GM21786 (cell line): ENCODE measurements around the gene MYH7B.

Source experiments
- ATAC-seq: cut with Tn5 transposase; IDR thresholded peaks from one replicate; pipeline ENCODE4 v1.9.1; 2021; ENCODE audit not compliant: unreplicated experiment

The MYH7B gene

DNA sequence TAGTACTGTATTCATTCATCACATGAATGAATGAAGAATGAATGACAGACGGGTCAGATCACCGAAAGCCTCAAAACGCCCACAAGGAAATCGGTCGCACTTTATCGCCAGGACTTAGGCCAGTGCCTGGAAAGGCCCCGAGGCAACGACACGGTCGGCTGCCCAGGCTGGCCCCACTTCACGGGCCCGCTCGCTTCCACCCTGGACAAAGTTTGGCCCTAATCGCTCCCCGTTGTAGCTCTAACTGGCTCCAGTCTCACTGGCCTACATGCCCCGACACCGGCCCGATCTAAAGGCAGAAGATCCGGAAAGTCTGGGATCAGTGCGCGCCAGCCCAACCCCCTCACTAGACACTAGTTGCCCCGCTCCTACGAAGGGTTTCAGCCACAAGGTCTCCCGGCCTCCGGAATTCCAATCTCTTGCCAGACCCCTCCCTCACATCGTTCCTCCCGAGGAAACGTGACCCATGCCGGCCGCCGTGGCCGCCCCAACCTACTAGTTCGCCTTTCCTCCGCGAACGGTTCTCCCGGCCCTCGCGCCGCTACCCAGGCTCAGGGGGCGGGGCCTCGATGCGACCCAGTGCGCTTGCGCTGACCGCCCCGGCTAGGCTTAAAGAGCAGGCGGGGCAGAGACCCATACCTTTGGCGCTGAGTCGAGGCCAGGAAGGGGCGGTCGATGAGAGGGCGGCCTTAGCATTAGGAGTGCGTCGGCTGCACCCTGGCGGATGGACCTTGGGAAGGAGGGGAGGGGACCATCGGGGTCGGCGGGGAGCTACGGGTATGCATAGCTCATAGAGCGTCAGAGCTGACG, at the start of gene MYH7B, which contains the start of gene GSS:
Gene MYH7B (plus strand): TSS at position 638 of the 810 bp plus-strand sequence. CDS start 22,138 bp downstream, outside the sequence.
Gene GSS (minus strand): TSS at position 576 of the 810 bp plus-strand sequence. CDS start 3,954 bp downstream, outside the sequence.
- peak; percentile 81 for ATAC-seq

DNA sequence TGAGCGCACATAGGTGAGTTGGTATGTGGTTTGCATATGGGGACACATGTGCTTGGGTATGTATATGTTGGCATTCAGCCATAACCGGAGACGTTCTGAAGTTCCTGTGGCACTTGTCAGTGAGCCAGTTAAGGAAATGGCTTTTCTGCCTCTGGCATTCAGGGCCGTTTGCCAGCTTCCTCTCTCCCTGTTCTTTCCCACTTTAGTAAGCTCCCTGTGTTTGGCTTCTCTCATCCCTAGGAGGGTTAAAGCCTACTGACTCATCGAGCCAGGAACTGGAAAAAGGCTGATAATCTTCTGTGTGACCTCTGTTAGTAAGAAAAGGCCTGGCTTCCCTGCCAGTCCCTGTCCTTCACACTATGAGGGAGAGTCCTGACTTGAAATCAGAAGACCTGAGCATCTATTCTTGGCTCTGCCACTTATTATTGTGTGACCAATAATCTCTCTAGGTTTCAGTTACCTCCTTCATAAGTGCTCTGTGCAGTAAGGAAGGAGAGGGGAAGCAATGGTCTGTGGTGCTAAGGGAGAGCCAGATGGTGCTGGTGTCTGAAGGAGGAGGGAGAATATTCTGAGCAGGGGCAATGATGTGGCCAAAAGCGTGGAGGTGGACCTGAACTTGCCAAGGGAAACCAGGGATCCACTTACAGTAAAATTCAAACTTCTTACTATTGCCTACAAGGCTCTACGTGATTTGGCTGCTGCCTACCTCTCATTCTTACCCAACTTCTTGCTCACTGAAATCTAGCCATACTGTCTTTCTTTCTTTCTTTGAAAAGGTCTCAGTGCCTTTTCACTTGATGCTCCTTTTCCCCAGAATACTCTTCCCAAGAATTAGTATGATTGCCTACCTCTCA, 47.8 kb upstream of the MYH7B start:
- ATAC-seq, result no peak

DNA sequence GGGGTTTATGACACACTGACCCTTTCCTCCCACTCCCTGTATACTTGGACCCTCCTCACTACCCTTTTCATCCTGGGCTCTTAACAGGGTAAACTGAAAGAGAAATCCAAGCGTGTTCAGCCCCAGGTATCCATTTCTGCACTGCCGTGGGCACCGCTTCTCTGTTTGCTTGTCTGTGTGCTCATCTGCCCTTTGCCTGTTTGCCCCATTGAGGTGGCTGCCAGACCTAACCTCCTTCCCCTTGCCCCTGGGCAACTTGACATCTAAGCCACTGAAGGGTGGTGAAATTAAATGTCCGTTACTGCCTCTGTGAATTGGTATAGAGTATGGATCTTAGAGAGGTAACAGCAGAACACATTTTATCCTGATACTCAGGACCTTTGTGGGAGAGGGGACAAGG, 40.5 kb upstream of the MYH7B start:
- no peak for ATAC-seq

DNA sequence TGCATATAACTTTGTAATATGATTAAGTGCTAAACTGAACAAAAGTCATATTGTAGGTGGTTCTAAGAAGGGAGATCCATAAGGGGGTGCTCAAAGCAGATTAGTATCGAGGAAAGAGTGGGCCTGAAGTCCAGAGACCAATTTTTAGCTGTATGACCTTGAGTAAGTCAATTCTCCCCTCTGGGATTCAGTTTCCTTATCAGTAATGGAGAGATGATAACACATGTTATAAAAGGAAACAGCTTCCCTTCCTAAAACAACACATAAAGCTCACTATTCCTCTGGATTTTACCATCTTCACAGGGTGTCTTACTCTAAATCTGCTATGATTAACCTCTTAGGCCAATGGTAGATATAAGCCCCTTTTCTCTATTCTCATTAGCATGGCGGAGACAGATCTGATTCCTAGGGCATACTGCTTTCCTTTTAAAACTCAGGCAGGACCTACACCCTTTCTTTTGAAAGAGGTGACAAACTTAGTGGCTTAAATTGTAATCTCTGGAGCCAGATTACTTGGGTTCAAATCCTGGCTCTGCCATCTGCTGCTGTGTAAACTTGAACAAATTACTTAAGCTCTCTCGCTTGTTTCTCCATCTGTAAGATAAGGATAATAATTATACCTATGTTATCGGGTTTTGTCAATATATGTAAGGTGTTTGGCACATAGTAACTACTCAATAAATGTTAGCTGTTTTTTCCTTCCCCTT, 39.8 kb upstream of the MYH7B start:
- no peak for ATAC-seq

DNA sequence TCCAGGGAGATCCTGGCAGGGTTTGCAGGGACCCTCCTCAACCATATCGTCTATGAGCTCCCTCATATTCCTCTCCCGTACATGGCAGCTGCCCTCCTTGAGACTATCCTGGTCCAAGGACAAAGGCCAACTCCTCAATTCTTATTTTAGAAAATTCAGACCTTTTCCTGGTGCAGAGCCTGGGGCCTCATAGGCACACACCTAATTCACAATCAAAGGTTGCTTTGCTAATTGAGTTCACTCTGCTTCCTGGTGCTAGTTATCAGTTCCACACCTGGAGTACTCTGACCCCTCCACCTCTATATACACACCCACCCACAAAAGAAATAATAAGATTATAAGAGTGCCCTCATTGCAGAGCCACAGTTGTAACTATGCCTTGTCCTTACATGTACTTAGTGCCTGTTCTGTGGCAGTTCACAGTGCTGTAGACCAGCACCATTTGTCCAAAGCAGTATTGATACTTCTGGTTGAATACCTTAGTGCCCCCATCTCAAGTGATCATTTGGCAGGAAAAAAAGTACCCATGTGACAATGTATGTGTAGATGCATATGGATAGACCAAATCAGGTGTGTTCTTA, 38.8 kb upstream of the MYH7B start:
- no peak for ATAC-seq

DNA sequence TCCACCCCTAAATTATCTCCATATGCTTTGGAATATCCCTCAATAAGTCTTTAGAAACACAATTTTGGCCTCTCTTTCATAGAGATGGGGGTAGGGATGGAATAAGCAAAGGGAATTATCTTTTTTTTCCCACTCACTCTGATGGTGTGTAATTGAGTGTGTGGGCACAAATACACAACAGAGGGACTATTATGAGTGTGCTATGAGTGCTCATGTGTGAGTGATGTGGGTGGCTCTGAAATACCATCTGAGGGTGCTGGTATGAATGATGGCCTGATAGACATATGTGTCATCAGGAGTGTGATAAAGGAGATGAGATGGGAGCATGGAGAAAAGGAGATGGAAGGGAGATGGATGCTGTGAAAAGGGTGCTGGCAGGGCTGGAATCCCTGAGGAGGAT, 35.6 kb upstream of the MYH7B start:
- no peak for ATAC-seq

DNA sequence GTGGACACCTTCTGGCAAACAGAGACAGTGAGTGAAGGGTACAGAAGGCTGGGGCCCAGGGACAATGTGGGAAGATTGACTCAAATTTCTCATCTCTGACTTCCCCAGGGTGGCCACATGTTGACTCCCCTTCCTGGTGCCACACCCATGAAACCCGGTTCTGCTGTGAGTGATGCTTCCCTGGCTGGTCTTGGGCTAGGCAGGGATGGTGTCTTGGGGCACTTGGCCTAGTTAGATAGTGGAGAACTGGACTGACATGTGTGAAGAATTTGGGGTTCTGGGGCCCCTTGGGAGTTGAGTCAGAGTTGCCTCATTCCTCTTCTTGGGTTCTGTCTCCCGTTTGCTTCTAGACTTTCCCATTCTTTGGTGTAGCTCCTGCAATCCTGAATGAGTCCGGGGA, 34.2 kb upstream of the MYH7B start:
- no peak for ATAC-seq

DNA sequence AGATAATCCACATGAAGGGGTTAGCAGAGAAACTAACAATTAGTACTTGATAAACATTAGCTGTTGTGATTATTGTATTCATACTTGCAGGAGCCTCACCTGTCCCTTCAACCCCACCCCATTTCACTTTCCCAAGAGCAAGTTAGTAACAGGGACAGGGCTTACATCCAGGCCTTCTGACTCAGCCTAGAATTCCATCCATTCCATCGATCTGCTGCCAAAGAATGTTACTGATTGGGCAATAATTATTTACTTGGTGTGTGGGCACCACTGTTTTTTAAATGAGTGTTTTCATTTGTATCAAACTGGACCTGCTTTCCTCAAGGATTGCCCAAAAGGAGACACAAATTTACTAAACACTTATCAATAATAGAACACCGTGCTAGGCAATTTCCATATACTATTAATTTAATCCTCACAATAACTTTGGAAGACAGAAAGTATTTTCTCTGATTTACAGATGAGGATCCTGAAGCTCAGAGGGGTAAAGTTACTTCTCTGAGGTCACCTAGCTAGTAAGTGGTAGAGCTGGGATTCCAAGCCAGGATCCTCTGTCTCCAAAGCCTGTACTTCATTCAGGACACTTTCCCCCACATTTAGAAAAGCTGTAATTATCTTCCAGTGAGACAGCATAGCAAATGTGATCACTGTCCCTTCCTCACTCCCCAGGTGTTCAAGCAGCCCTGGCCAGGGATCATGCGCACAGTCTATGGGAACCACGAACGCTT, 32.9 kb upstream of the MYH7B start:
- ATAC-seq, result no peak

DNA sequence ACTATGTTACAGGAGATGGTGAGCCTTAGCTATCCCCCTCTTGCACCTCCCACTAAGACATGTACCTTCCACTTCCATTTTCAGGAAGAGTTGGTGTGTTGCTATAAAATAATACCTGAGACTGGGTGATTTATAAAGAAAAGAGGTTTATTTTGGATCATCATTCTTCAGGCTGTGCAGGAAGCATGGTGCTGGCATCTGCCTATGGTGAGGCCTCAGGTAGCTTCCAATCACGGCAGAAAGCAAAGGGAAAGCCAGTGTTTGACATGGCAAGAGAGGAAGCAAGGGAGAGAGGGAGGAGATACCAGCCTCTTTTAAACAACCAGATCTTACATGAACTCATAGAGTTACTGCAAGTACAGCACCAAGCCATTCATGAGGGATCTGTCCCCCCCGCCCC, 32.3 kb upstream of the MYH7B start:
- ATAC-seq, result no peak

DNA sequence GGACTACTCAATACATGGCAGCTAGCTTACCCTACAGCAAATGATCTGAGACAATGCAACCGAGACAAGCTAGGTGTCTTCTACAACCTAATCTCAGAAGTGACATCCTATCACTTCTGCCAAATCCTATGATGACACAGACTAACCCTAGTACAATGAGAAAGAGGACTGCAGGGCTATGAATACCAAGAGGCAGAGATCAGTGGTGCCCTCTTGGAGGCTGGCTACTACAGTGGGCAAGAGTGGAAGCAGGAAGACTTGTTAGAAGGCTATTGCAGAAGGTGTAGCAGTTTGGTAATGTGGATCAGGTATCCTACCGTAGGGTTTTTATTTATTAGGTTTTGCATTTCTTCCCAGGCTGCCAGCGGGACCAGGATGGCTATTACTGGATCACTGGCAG, 30.3 kb upstream of the MYH7B start:
- ATAC-seq, result no peak

DNA sequence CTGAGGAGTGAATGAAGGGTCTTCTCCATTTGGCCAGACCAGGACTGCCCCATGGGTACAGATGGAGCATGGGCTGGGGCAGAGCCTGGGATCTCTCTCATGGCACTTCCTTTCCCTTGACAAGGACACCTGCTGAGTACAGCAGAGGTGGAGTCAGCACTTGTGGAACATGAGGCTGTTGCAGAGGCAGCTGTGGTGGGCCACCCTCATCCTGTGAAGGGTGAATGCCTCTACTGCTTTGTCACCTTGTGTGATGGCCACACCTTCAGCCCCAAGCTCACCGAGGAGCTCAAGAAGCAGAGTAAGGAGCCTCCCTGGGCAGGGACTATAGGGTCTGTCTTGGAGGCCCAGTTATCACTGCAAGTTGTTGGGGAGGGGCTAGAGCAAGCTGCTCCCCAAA, 29.7 kb upstream of the MYH7B start:
- no peak for ATAC-seq

DNA sequence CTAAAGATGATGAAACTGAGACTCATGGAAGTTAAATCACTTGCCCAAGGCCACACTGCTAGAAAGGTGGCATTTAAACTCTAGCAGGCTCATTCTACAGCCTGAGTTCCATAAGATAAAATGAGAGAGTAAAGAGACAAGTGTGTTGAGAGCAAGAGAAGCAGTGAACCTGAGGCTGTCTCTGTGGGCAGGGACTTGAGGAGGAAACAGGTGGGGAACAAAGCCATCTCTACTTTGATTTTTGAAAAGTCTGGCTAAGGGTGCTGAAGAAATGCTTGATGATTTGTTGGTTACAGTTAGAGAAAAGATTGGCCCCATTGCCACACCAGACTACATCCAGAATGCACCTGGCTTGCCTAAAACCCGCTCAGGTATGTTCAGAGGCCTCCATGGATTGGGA, 29.1 kb upstream of the MYH7B start:
- no peak for ATAC-seq

DNA sequence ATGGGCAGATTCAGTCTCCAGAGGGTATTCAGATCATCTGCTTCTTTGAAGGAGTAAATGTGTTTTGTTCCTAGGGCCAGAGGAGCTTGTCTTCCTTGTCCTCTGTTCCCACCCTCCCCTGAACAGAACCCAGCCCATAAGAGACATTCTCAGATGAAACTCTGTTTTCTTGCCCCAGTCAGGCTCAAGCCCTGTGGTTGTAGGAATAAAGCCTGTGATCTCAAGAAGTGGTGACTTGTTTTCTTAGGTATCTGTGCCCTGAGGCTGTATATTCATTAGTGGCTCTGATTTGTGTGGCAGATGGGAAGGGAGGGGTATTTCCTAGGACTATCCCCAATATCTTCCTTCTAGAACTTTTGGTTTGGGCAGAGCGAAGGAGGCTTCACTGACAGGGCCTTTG, 27.9 kb upstream of the MYH7B start:
- ATAC-seq, result no peak

DNA sequence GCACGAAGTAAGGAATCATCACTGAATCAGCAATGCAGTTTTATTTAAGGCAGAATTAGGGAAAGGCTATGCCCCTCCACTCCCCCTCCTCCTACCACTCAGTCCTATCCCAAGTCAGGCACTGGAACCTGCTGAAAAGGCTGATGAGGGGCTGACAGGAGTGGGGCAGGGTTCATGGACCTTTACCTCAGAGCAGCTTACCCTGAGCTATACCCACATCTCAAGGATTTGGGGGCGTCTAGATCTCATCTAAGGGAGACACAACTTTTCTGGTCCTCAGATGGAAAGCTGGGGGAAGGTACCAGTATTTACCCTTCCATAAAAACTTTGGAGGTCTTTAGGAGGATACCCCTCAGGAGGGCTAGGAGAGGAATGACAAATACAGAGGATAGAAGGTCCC, 27.3 kb upstream of the MYH7B start:
- no peak for ATAC-seq

DNA sequence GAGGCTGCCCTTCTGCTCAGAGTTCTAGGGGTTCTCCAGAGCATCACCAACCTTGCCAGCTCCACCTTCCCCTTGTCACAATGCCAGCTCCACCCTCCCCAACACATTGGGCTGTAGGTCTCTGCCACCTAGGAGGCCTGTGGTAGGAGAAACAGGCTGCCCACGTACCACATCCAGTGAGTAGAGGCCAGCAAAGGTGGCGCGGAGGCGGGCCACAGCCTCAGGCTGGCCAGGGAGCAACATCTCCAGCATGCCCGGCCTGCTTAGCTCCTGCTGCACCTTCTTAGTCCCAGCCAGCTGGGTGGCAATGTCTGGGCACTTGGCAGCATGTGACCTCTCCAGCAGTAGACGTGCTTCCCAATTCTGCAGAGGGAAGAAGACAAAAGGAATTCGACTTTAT, 23.9 kb upstream of the MYH7B start:
- ATAC-seq, result no peak

DNA sequence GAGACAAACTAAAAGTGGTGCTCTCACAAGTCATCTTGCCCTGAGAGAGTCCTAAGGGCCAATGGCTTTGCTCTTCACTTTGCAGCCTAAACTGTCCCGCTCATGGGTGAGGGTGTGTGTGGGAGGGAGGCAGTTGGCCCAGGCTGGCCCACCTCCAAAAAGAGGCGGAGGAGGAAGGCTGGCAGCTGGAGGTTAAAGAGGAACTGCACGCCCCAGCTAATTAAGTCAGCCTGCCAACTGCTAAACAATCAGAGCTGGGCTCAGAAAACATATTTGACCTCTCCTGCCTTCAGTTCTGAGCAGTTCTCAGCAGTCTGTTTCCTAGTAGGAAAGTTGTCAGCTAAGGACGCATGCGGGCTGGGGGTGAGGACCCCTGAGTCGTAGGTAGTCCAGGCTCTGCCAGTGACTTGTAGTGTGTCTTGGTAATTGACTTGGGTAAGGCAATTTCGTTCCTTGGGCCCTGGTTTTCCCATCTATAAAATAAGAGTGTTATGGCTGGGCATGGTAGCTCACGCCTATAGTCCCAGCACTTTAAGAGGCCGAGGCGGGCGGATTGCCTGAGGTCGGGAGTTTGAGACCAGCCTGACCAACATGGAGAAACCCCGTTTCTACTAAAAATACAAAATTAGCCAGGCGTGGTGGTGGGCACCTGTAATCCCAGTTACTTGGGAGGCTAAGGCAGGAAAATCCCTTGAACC, 17.1 kb upstream of the MYH7B start:
- no peak for ATAC-seq

DNA sequence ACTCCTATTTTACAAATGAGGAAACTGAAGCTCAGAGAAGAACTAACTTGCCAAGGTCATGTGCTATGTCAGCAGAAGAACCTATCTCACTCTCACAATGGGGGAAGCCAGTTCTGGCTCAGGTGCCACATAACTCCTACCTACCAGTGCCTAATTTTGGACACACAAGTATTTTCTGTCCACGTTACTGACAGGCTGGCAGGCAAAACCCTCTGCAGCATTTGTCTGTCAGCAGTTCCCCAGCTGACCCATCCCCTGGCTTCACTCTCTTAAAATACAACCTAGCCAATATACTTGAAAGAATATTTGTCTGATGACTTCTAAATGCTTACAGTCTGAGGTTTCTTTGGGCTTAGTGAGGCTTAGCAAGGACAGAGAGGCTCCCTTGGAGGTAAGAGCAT, 15.6 kb upstream of the MYH7B start:
- no peak for ATAC-seq

DNA sequence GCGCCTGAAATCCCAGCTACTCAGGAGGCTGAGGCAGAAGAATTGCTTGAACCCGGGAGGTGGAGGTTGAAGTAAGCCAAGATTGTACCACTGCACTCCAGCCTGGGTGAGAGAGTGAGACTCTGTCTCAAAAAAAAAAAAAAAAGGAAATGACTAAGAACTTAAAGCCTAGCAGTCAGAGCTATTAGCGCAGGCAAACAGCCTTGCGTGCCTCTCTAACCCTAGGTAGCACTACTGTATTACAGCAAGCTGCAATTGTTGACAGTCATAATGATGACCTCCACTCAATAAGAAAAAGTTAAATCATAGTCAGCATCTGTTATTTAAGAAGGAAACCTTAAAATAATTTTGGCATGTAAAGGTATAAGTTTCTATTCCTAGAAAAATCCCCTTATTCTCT, 14.4 kb upstream of the MYH7B start:
- no peak for ATAC-seq

DNA sequence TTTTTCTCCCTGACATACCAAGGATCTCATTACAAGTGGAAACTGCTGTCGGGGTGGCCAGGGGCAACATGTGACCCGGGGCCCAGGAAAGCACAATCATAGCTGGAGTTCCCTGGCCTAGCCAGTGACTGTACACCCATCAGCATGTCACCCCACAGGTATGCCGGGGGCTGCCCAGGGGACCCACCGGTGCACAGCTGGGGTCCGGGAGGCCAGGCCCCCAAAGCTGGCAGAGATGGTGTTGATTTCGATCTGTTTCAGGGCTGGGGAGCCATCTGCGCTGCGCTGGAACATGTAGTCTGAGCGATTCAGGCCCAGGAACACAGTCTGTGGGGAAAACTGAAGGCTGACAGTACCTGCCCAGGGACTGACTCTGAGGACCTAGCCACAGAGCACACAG, 13.4 kb upstream of the MYH7B start:
- no peak for ATAC-seq
